K562 (cell line): ENCODE data around the gene APLP1. TPM values are rescaled to one million over a fixed set of nuclear protein-coding genes. Genes with fewer than 3 reads are reported as not detected.
A peak's percentile ranks its signal among the peaks of the same experiment; 100 is the strongest.

Source experiments
- CHD2 ChIP-seq: IDR thresholded peaks from 2 replicates; pipeline ENCODE4 v1.6.1; 2011; ENCODE audit warnings: low read depth, low read length
- DIDO1 ChIP-seq: fragments of 450-650 bp; IDR thresholded peaks from 2 replicates; pipeline ENCODE4 v1.6.1; 2016; ENCODE audit warnings: low read depth, missing biosample characterization, missing genetic modification characterization
- ELF4 ChIP-seq: fragments of 450-650 bp; formaldehyde crosslinking; IDR thresholded peaks from 2 replicates; pipeline ENCODE4 v1.4.0; 2022; ENCODE audit warnings: missing genetic modification characterization
- HNRNPK ChIP-seq: fragments of 200-400 bp; formaldehyde crosslinking; IDR thresholded peaks from one replicate; pipeline ENCODE4 v1.6.1; 2018; ENCODE audit warnings: mild to moderate bottlenecking, low read depth, low read length; ENCODE audit not compliant: poor library complexity, severe bottlenecking
- IFI16 ChIP-seq: fragments of 250-450 bp; sonication (Bioruptor Pico); IDR thresholded peaks from 2 replicates; pipeline ENCODE4 v2.1.2; 2022; ENCODE audit warnings: mild to moderate bottlenecking, inconsistent platforms
- KDM5B ChIP-seq: fragments of 200-600 bp; sonication (generic); IDR thresholded peaks from 2 replicates; pipeline ENCODE4 v1.6.1; 2012; ENCODE audit warnings: low read depth, mild to moderate bottlenecking, moderate library complexity, low read length, control low read depth, inconsistent platforms; ENCODE audit not compliant: insufficient replicate concordance
- MCM5 ChIP-seq: fragments of 450-650 bp; IDR thresholded peaks from 2 replicates; pipeline ENCODE4 v1.6.1; 2016; ENCODE audit warnings: low read depth
- MTA1 ChIP-seq: fragments of 450-650 bp; IDR thresholded peaks from 2 replicates; pipeline ENCODE4 v1.6.1; 2017; ENCODE audit warnings: borderline replicate concordance
- MYBL2 ChIP-seq, 2 experiments: fragments of 450-650 bp in 1 of 2; sonication (generic) in 1 of 2; formaldehyde crosslinking in 1 of 2; IDR thresholded peaks; 2 replicates each; pipeline versions ENCODE4 v1.6.1 to v1.8.1; 2017 to 2022; ENCODE audit warnings: borderline replicate concordance in 1 of 2, inconsistent platforms in 1 of 2, low read depth in 1 of 2, mild to moderate bottlenecking in 1 of 2, missing genetic modification reagents in 1 of 2, moderate library complexity in 1 of 2
- NFIC ChIP-seq: fragments of 450-650 bp; IDR thresholded peaks from 2 replicates; pipeline ENCODE4 v1.6.1; 2017; ENCODE audit warnings: mild to moderate bottlenecking, inconsistent platforms
- POLR2A ChIP-seq: fragments of 450-650 bp; conservative IDR thresholded peaks from 2 replicates; pipeline ENCODE4 v1.6.1; 2016
- POU5F1 ChIP-seq: fragments of 150-350 bp; IDR thresholded peaks from 2 replicates; pipeline ENCODE4 v1.6.1; 2014; ENCODE audit warnings: borderline replicate concordance, low read length, low read depth, mild to moderate bottlenecking; ENCODE audit not compliant: partially characterized antibody
- PRMT5 ChIP-seq: sonication (generic); formaldehyde crosslinking; IDR thresholded peaks from 2 replicates; pipeline ENCODE4 v1.5.0; 2020; ENCODE audit warnings: missing genetic modification reagents
- RBM22 ChIP-seq: fragments of 200-400 bp; formaldehyde crosslinking; IDR thresholded peaks from 2 replicates; pipeline ENCODE4 v1.6.1; 2018; ENCODE audit warnings: low read length, low read depth; ENCODE audit not compliant: poor library complexity, severe bottlenecking
- RFX5 ChIP-seq: IDR thresholded peaks from 2 replicates; pipeline ENCODE4 v1.6.1; 2011; ENCODE audit warnings: low read depth, mild to moderate bottlenecking, improper control_type of control experiment, low read length
- RHOXF2B ChIP-seq: fragments of 250-450 bp; sonication (Bioruptor Pico); conservative IDR thresholded peaks from 2 replicates; pipeline ENCODE4 v1.5.1; 2021
- SIN3A ChIP-seq, 2 experiments: fragments of 150-350 bp in 1 of 2; IDR thresholded peaks; 2 replicates each; pipeline ENCODE4 v1.6.1; 2011 to 2016; ENCODE audit warnings: borderline replicate concordance in 2 of 2, low read depth in 2 of 2, low read length in 2 of 2, mild to moderate bottlenecking in 2 of 2, moderate library complexity in 2 of 2; ENCODE audit not compliant: control insufficient read depth in 1 of 2
- SLC30A9 ChIP-seq: fragments of 250-450 bp; sonication (Bioruptor Pico); IDR thresholded peaks from 2 replicates; pipeline ENCODE4 v1.8.0; 2022; ENCODE audit warnings: mild to moderate bottlenecking, moderate library complexity
- ZNF134 ChIP-seq: fragments of 250-450 bp; sonication (Bioruptor Pico); conservative IDR thresholded peaks from 2 replicates; pipeline ENCODE4 v1.4.0; 2020
- ZNF140 ChIP-seq: fragments of 250-450 bp; sonication (Bioruptor Pico); IDR thresholded peaks from 2 replicates; pipeline ENCODE4 v1.8.0; 2021; ENCODE audit warnings: moderate library complexity, mild to moderate bottlenecking, inconsistent platforms
- ZSCAN32 ChIP-seq: fragments of 450-650 bp; formaldehyde crosslinking; IDR thresholded peaks from 2 replicates; pipeline ENCODE4 v1.4.0; 2020; ENCODE audit warnings: mild to moderate bottlenecking, moderate library complexity
- polyA plus RNA-seq, 8 experiments: library from polyadenylated mRNA; depleted of rRNA in 4 of 8; stranded (reverse) in 5 of 8; unstranded in 3 of 8; fragments of >200 nt; fragmentation: Nextera tagmentation in 2 of 8; fragmentation: Illumina TruSeq in 1 of 8; extraction: Ambion mirVana in 2 of 8; extraction: Trizol in 1 of 8; gene quantifications; 2 replicates each; pipeline versions ENCODE4 v1.2.1 to v1.2.3, GENCODE V29; 2011 to 2014; ENCODE audit warnings: inconsistent platforms in 1 of 8, missing spikeins in 1 of 8
- total RNA-seq, 7 experiments: library from RNA; depleted of rRNA in 6 of 7; stranded (reverse); fragments of >200 nt in 6 of 7; fragmentation: Illumina TruSeq in 2 of 7; extraction: Trizol in 2 of 7; gene quantifications; 2 replicates each; pipeline versions ENCODE4 v1.2.1 to v1.2.3, GENCODE V29; 2011 to 2021; ENCODE audit warnings: low replicate concordance in 1 of 7
- TF ChIP-seq, protein P1 (sequence below): fragments of 250-450 bp; sonication (Bioruptor Pico); IDR thresholded peaks from 2 replicates; pipeline ENCODE4 v1.9.0; 2021; ENCODE audit warnings: mild to moderate bottlenecking, inconsistent platforms
- TF ChIP-seq, protein P2 (sequence below): fragments of 450-650 bp; formaldehyde crosslinking; IDR thresholded peaks from 2 replicates; pipeline ENCODE4 v1.4.0; 2020; ENCODE audit warnings: mild to moderate bottlenecking, mixed read lengths
- TF ChIP-seq, protein P3 (sequence below): fragments of 450-650 bp; IDR thresholded peaks from 2 replicates; pipeline ENCODE4 v1.6.1; 2016; ENCODE audit warnings: missing biosample characterization, missing genetic modification characterization
- TF ChIP-seq, protein P4 (sequence below): fragments of 450-650 bp; IDR thresholded peaks from 2 replicates; pipeline ENCODE4 v1.6.1; 2016; ENCODE audit warnings: low read depth, mild to moderate bottlenecking, moderate library complexity

Gene APLP1
- total and polyA plus RNA-seq, 9 of the 15 experiments (the other 6 are each of a cell fraction or from before 2014, with no cell fraction given): 0.69 to 9.9 (median 4.7) TPM

DNA sequence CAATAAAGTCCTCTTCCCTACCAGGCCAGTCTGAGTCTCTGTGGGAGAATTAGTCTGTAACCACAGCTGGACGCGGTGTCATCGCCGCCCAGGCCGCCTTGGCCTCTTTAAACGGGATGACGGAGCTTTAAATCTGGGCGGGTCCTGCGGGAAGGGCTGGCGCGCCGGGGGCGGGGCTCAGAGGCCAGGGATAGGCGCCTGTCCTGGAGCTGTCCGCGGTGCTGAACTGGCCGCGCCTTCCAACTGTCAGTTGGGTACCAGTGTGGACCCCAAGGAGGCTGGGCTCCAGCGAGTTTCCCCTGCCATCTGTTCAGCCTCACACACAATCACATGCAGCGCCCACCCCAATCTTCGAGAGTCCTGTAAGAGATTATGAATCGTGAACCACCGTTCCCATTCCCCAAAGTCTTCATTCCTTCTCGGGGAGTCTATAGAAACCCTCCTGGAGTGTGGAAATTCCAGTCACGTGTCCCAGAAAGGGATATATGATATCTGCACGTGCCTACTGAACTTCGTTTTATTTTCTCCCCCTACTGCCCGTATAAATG is 11.5 kb downstream of the APLP1 start (continued):
- TF ChIP-seq ELF4 (no peak), IFI16 (CRISPR knock-in tag) (no peak), POU5F1 (no peak), POLR2A (no peak), DIDO1 (tag) (no peak), SIN3A (IDR thresholded peaks at IDR 0.05; ENCODE audit: borderline replicate concordance in 2 of 2, control insufficient read depth in 1 of 2, low read depth in 2 of 2, low read length in 2 of 2) (peak; percentile 99), MCM5 (no peak), ZSCAN32 (CRISPR knock-in tag) (no peak), RHOXF2B (no peak), ZNF134 (CRISPR knock-in tag) (no peak), KDM5B (no peak), NFIC (no peak; the same call in 1 of the 2 replicates), PRMT5 (CRISPR knock-in tag) (peak; percentile 90), MYBL2 (IDR thresholded peaks at IDR 0.05; ENCODE audit: low read depth) (no peak), MYBL2 (CRISPR knock-in tag; IDR thresholded peaks at IDR 0.05; ENCODE audit: borderline replicate concordance) (no peak), MTA1 (no peak), CHD2 (no peak), ZNF140 (no peak), HNRNPK (no peak), RBM22 (no peak), RFX5 (no peak), SLC30A9 (no peak)
- TF ChIP-seq, protein P1, sequence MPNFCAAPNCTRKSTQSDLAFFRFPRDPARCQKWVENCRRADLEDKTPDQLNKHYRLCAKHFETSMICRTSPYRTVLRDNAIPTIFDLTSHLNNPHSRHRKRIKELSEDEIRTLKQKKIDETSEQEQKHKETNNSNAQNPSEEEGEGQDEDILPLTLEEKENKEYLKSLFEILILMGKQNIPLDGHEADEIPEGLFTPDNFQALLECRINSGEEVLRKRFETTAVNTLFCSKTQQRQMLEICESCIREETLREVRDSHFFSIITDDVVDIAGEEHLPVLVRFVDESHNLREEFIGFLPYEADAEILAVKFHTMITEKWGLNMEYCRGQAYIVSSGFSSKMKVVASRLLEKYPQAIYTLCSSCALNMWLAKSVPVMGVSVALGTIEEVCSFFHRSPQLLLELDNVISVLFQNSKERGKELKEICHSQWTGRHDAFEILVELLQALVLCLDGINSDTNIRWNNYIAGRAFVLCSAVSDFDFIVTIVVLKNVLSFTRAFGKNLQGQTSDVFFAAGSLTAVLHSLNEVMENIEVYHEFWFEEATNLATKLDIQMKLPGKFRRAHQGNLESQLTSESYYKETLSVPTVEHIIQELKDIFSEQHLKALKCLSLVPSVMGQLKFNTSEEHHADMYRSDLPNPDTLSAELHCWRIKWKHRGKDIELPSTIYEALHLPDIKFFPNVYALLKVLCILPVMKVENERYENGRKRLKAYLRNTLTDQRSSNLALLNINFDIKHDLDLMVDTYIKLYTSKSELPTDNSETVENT (CRISPR knock-in tag): no peak
- TF ChIP-seq, protein P2, sequence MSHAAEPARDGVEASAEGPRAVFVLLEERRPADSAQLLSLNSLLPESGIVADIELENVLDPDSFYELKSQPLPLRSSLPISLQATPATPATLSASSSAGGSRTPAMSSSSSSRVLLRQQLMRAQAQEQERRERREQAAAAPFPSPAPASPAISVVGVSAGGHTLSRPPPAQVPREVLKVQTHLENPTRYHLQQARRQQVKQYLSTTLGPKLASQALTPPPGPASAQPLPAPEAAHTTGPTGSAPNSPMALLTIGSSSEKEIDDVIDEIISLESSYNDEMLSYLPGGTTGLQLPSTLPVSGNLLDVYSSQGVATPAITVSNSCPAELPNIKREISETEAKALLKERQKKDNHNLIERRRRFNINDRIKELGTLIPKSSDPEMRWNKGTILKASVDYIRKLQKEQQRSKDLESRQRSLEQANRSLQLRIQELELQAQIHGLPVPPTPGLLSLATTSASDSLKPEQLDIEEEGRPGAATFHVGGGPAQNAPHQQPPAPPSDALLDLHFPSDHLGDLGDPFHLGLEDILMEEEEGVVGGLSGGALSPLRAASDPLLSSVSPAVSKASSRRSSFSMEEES (CRISPR knock-in tag): peak; percentile 38; the same call in 1 of the 2 replicates
- TF ChIP-seq, protein P3, sequence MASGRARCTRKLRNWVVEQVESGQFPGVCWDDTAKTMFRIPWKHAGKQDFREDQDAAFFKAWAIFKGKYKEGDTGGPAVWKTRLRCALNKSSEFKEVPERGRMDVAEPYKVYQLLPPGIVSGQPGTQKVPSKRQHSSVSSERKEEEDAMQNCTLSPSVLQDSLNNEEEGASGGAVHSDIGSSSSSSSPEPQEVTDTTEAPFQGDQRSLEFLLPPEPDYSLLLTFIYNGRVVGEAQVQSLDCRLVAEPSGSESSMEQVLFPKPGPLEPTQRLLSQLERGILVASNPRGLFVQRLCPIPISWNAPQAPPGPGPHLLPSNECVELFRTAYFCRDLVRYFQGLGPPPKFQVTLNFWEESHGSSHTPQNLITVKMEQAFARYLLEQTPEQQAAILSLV (tag): no peak
- TF ChIP-seq, protein P4, sequence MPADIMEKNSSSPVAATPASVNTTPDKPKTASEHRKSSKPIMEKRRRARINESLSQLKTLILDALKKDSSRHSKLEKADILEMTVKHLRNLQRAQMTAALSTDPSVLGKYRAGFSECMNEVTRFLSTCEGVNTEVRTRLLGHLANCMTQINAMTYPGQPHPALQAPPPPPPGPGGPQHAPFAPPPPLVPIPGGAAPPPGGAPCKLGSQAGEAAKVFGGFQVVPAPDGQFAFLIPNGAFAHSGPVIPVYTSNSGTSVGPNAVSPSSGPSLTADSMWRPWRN: no peak
